Skeletal muscle tissue (tissue), 4 donors: Measurements from ENCODE around the gene BPTF. TPM values are rescaled to one million over a fixed set of nuclear protein-coding genes. Genes with fewer than 3 reads are reported as not detected.
A peak's percentile ranks its signal among the peaks of the same experiment; 100 is the strongest.
"Not testable (repeated sequence)": the region's sequence is repeated elsewhere in the genome, so short reads cannot be mapped to it uniquely, and the experiment has no call there.

ENCODE experiments used
- H3K27ac ChIP-seq: one replicate; pipeline ENCODE4 v1.7.0; 2013; ENCODE audit warnings: mild to moderate bottlenecking, low read depth, low read length, inconsistent platforms
- H3K27me3 ChIP-seq, 3 donors: one replicate each; pipeline ENCODE4 v1.7.0; 2013; ENCODE audit warnings: low read length in 3 of 3; ENCODE audit not compliant: control insufficient read depth in 3 of 3, insufficient read depth in 3 of 3
- H3K36me3 ChIP-seq, 3 donors: one replicate each; pipeline ENCODE4 v1.7.0; 2013; ENCODE audit warnings: low read length in 3 of 3; ENCODE audit not compliant: control insufficient read depth in 3 of 3, insufficient read depth in 3 of 3
- H3K4me1 ChIP-seq, 3 donors: one replicate each; pipeline ENCODE4 v1.7.0; 2013; ENCODE audit warnings: low read length in 3 of 3, mild to moderate bottlenecking in 3 of 3; ENCODE audit not compliant: control insufficient read depth in 3 of 3, insufficient read depth in 3 of 3
- H3K4me3 ChIP-seq, 3 donors: one replicate each; pipeline ENCODE4 v1.7.0; 2013; ENCODE audit warnings: low read length in 3 of 3
- H3K9ac ChIP-seq, 3 donors: one replicate each; pipeline ENCODE4 v1.7.0; 2013; ENCODE audit warnings: low read length in 3 of 3, mild to moderate bottlenecking in 3 of 3, moderate library complexity in 2 of 3, low read depth in 1 of 3
- H3K9me3 ChIP-seq, 3 donors: one replicate each; pipeline ENCODE4 v1.7.0; 2013; ENCODE audit warnings: low read length in 3 of 3; ENCODE audit not compliant: control insufficient read depth in 3 of 3
- total RNA-seq: library from RNA; depleted of rRNA; stranded (reverse); fragments of >200 nt; gene quantifications from one replicate; pipeline ENCODE4 v1.2.3, GENCODE V29; 2014
- donor health status: Osteomylitis.

Gene BPTF
- total RNA-seq: 61.6 TPM

GRCh38 chr17:67824735-67825626 lies at the start of gene BPTF:
Gene BPTF (plus strand): TSS chr17:67825503. CDS start chr17:67825725, 222 bp downstream.
- Histone ChIP-seq H3K27ac (peak within 1 kb of the TSS; percentile 73), H3K9ac (peak within 1 kb of the TSS; percentile 82 to 83 (median 83)), H3K27me3 (no peaks in the 10 kb centered on the region), H3K9me3 (no peaks in the 10 kb centered on the region), H3K36me3 (no peaks in the 10 kb centered on the region), H3K4me1 (peaks cover 5 to 12% (median 7%) of the 10 kb centered on the region in 3 donors), H3K4me3 (peak within 1 kb of the TSS; percentile 95 to 98 (median 96))

- H3K4me1 ChIP-seq: no peaks in the 10 kb centered on the region
- peak overlapping the region in 1 of 3 donors; percentile 35 for H3K4me3 ChIP-seq
- H3K27me3 ChIP-seq: no peaks in the 10 kb centered on the region
- H3K9me3 ChIP-seq: no peaks in the 10 kb centered on the region
- no peak overlapping the region for H3K27ac ChIP-seq
- H3K36me3 ChIP-seq: no peaks in the 10 kb centered on the region
- H3K9ac ChIP-seq: no peak overlapping the region
These were observed 46.1 kb upstream of the BPTF start for GRCh38 chr17:67779098-67779672.

- Histone ChIP-seq H3K9ac (no peak overlapping the region), H3K9me3 (no peaks in the 10 kb centered on the region)
These were observed 40.8 kb upstream of the BPTF start for GRCh38 chr17:67784364-67785121.

GRCh38 chr17:67785122-67785477 lies 40.2 kb upstream of the BPTF start:
- H3K27ac ChIP-seq: no peak overlapping the region
- H3K4me1 ChIP-seq: no peaks in the 10 kb centered on the region
- H3K27me3 ChIP-seq: peaks cover 0 to 3% (median 0%) of the 10 kb centered on the region in 3 donors
- no peaks in the 10 kb centered on the region for H3K36me3 ChIP-seq
- H3K9me3 ChIP-seq: no peaks in the 10 kb centered on the region
- no peak overlapping the region for H3K9ac ChIP-seq
- no peak overlapping the region for H3K4me3 ChIP-seq

More at GRCh38 chr17:67784364-67785121, 40.8 kb upstream of the BPTF start:
- H3K4me1 ChIP-seq: no peaks in the 10 kb centered on the region
- no peak overlapping the region for H3K27ac ChIP-seq
- no peaks in the 10 kb centered on the region for H3K36me3 ChIP-seq
- H3K27me3 ChIP-seq: peaks cover 0 to 3% (median 0%) of the 10 kb centered on the region in 3 donors
- H3K4me3 ChIP-seq: no peak overlapping the region

- H3K36me3 ChIP-seq: no peaks in the 10 kb centered on the region
- H3K27ac ChIP-seq: no peak overlapping the region
- H3K9me3 ChIP-seq: no peaks in the 10 kb centered on the region
- H3K4me3 ChIP-seq: no peak overlapping the region
- no peaks in the 10 kb centered on the region for H3K4me1 ChIP-seq
- H3K9ac ChIP-seq: no peak overlapping the region
- peaks cover 0 to 3% (median 0%) of the 10 kb centered on the region in 3 donors for H3K27me3 ChIP-seq
These were observed 39.8 kb upstream of the BPTF start for GRCh38 chr17:67785504-67785903.

- Histone ChIP-seq H3K4me3 (no peak overlapping the region), H3K36me3 (no peaks in the 10 kb centered on the region), H3K4me1 (peaks cover 0 to 2% (median 0%) of the 10 kb centered on the region in 3 donors), H3K27me3 (no peaks in the 10 kb centered on the region), H3K27ac (no peak overlapping the region), H3K9ac (no peak overlapping the region), H3K9me3 (no peaks in the 10 kb centered on the region)
These were observed 24.8 kb upstream of the BPTF start for GRCh38 chr17:67800495-67800928.

GRCh38 chr17:67801626-67802175 lies 23.6 kb upstream of the BPTF start:
- no peaks in the 10 kb centered on the region for H3K36me3 ChIP-seq
- H3K4me3 ChIP-seq: no peak overlapping the region
- H3K9me3 ChIP-seq: no peaks in the 10 kb centered on the region
- H3K27me3 ChIP-seq: no peaks in the 10 kb centered on the region
- H3K9ac ChIP-seq: no peak overlapping the region
- peaks cover 0 to 2% (median 0%) of the 10 kb centered on the region in 3 donors for H3K4me1 ChIP-seq
- no peak overlapping the region for H3K27ac ChIP-seq

GRCh38 chr17:67810464-67810863 lies 14.8 kb upstream of the BPTF start:
- Histone ChIP-seq H3K9me3 (no peaks in the 10 kb centered on the region), H3K27me3 (no peaks in the 10 kb centered on the region), H3K4me1 (no peaks in the 10 kb centered on the region), H3K36me3 (no peaks in the 10 kb centered on the region), H3K4me3 (no peak overlapping the region), H3K27ac (no peak overlapping the region), H3K9ac (no peak overlapping the region)

GRCh38 chr17:67812380-67812779 lies 12.9 kb upstream of the BPTF start:
- H3K27me3 ChIP-seq, H3K9ac ChIP-seq, H3K4me1 ChIP-seq, H3K4me3 ChIP-seq, H3K9me3 ChIP-seq, H3K36me3 ChIP-seq, H3K27ac ChIP-seq: not testable (repeated sequence)
